B cell (primary cell): Measurements from ENCODE around the gene HOPX. TPM values are rescaled to one million over a fixed set of nuclear protein-coding genes. Genes with fewer than 3 reads are reported as not detected.

Experiments
- ATAC-seq: fragments of 200-7000 bp; cut with Tn5 transposase; one replicate; pipeline ENCODE4 v1.10.0; 2021; ENCODE audit warnings: low read depth, mild to moderate bottlenecking, moderate number of reproducible peaks, moderate library complexity
- CTCF ChIA-PET: fragments of 350-600 bp; sonication (Branson Sonifier 250); formaldehyde crosslinking; loops from one replicate; lab custom pipeline; 2021; ENCODE audit warnings: antibody characterized with exemption, inconsistent platforms; lab: Charles Lee
- POLR2A ChIA-PET: fragments of 350-600 bp; sonication (Branson Sonifier 250); formaldehyde crosslinking; loops from one replicate; lab custom pipeline; 2021; ENCODE audit warnings: antibody characterized with exemption; lab: Charles Lee
- DNase-seq: peaks from one replicate; pipeline ENCODE4 v3.0.0; 2013
- H2AFZ ChIP-seq: 2 replicates; pipeline ENCODE4 v1.6.1; 2012; ENCODE audit warnings: mild to moderate bottlenecking, low read depth, low read length; ENCODE audit not compliant: insufficient read depth, poor library complexity, severe bottlenecking
- H3K27ac ChIP-seq, 2 donors: 1 replicate in 1 of 2; 2 replicates in 1 of 2; pipeline ENCODE4 v1.5.1; 2012 to 2013; ENCODE audit warnings: low read length in 2 of 2, mild to moderate bottlenecking in 2 of 2, moderate library complexity in 1 of 2
- H3K27me3 ChIP-seq, 4 experiments: fragments of 200-600 bp in 1 of 4; sonication (generic) in 1 of 4; replicated peaks in 1 of 4; 1 replicate in 2 of 4; 2 replicates in 2 of 4; pipeline versions ENCODE4 v1.6.1 to v1.7.0; 2013 to 2016; ENCODE audit warnings: low read length in 3 of 4, mild to moderate bottlenecking in 2 of 4, mixed read lengths in 1 of 4, moderate library complexity in 1 of 4; ENCODE audit not compliant: insufficient read depth in 4 of 4, control insufficient read depth in 3 of 4; ENCODE audit errors: control extremely low read depth in 1 of 4
- H3K36me3 ChIP-seq, 2 experiments: replicated peaks in 1 of 2; 1 replicate in 1 of 2; 2 replicates in 1 of 2; pipeline versions ENCODE4 v1.6.1 to v1.7.1; 2013; ENCODE audit warnings: low read length in 1 of 2; ENCODE audit not compliant: insufficient read depth in 2 of 2, control insufficient read depth in 1 of 2; ENCODE audit errors: control extremely low read depth in 1 of 2, extremely low read depth in 1 of 2
- H3K4me1 ChIP-seq, 2 donors: fragments of 200-600 bp in 1 of 2; sonication (generic) in 1 of 2; 1 replicate in 1 of 2; 2 replicates in 1 of 2; pipeline versions ENCODE4 v1.5.1 to v1.6.1; 2013 to 2017; ENCODE audit warnings: low read length in 2 of 2; ENCODE audit not compliant: control insufficient read depth in 2 of 2, insufficient read depth in 2 of 2
- H3K4me2 ChIP-seq: replicated peaks from 2 replicates; pipeline ENCODE3; 2012; ENCODE audit warnings: mild to moderate bottlenecking, low read depth, low read length; ENCODE audit not compliant: poor library complexity, severe bottlenecking
- H3K4me3 ChIP-seq, 5 experiments: fragments of 200-600 bp in 1 of 5; sonication (generic) in 1 of 5; 1 replicate in 3 of 5; 2 replicates in 2 of 5; pipeline versions ENCODE4 v1.5.1 to v1.7.0; 2011 to 2016; ENCODE audit warnings: low read length in 4 of 5, mild to moderate bottlenecking in 4 of 5, low read depth in 2 of 5, control low read depth in 1 of 5, moderate library complexity in 1 of 5; ENCODE audit not compliant: insufficient read depth in 1 of 5; ENCODE audit errors: control extremely low read depth in 1 of 5, extremely low read depth in 1 of 5
- H3K79me2 ChIP-seq: fragments of 200-600 bp; sonication (generic); one replicate; pipeline ENCODE4 v1.6.0; 2016; ENCODE audit warnings: low read length; ENCODE audit not compliant: control insufficient read depth, insufficient read depth
- H3K9ac ChIP-seq: fragments of 200-600 bp; sonication (generic); 2 replicates; pipeline ENCODE4 v1.6.1; 2017; ENCODE audit warnings: mild to moderate bottlenecking, low read length, moderate library complexity
- H3K9me3 ChIP-seq, 3 donors: one replicate each; pipeline versions ENCODE4 v1.6.1 to v1.7.1; 2013; ENCODE audit warnings: low read length in 2 of 3; ENCODE audit not compliant: control insufficient read depth in 2 of 3, insufficient read depth in 1 of 3; ENCODE audit errors: control extremely low read depth in 1 of 3
- H4K20me1 ChIP-seq: 2 replicates; pipeline ENCODE4 v1.6.0; 2012; ENCODE audit warnings: mild to moderate bottlenecking, low read length; ENCODE audit not compliant: insufficient read depth, control insufficient read depth, poor library complexity, severe bottlenecking
- H3K27ac Mint-ChIP-seq: one replicate; pipeline ENCODE4 v1.8.0; 2021; ENCODE audit warnings: mixed read lengths
- H3K27me3 Mint-ChIP-seq: one replicate; pipeline ENCODE4 v1.8.0; 2021; ENCODE audit warnings: mixed read lengths
- H3K4me1 Mint-ChIP-seq: one replicate; pipeline ENCODE4 v1.8.0; 2021; ENCODE audit warnings: mixed read lengths
- H3K4me3 Mint-ChIP-seq: one replicate; pipeline ENCODE4 v1.8.0; 2021; ENCODE audit warnings: mixed read lengths
- H3K9me3 Mint-ChIP-seq: one replicate; pipeline ENCODE4 v1.8.0; 2022; ENCODE audit warnings: mixed read lengths; ENCODE audit not compliant: insufficient read depth
- CTCF ChIP-seq: fragments of 200-600 bp; IDR thresholded peaks from one replicate; pipeline ENCODE4 v1.8.0; 2022; ENCODE audit warnings: antibody characterized with exemption, mild to moderate bottlenecking
- EZH2 ChIP-seq: IDR thresholded peaks from 2 replicates; pipeline ENCODE4 v1.6.1; 2012; ENCODE audit warnings: borderline replicate concordance, low read depth, mild to moderate bottlenecking, moderate library complexity, low read length; ENCODE audit not compliant: insufficient read depth, poor library complexity, severe bottlenecking
- WGBS: methylation state at CpG from one replicate; pipeline ENCODE4 v1.1.5; 2013; ENCODE audit warnings: missing lambda C conversion rate; ENCODE audit not compliant: insufficient coverage; 5-methylcytosine and 5-hydroxymethylcytosine counted together
- intact Hi-C: fragments of 100-400 bp; cut with micrococcal nuclease; formaldehyde crosslinking; loops from one replicate; pipeline ENCODE4 v1.10.0; 2022
- polyA plus RNA-seq: library from polyadenylated mRNA; depleted of rRNA; stranded (reverse); fragments of >200 nt; gene quantifications from 2 replicates; pipeline ENCODE4 v1.2.3, GENCODE V29; 2012
- total RNA-seq, 2 donors: library from RNA; stranded (reverse); fragments of 120-200 nt in 1 of 2; gene quantifications; 1 replicate in 1 of 2; 2 replicates in 1 of 2; pipeline versions ENCODE4 v1.2.3 to v1.2.4, GENCODE V29; 2013 to 2022

HOPX gene
- total and polyA plus RNA-seq, 2 donors (not counting 1 experiment from before 2014, with no cell fraction given) = 7.4 to 29.2 TPM

- Mint-ChIP-seq H3K27me3 (peaks cover 8% of the 10 kb centered on the region), H3K9me3 (no peaks in the 10 kb centered on the region), H3K4me1 (peaks cover 20% of the 10 kb centered on the region), H3K4me3 (no peak overlapping the region), H3K27ac (no peak overlapping the region)
- H3K9me3 ChIP-seq = peaks cover 0 to 4% (median 0%) of the 10 kb centered on the region in 3 donors
- ATAC-seq (no peak), DNase-seq (no peak)
- H3K9ac ChIP-seq = no peak overlapping the region
- WGBS = 100% methylated on average over 1 of the region's 2 CpGs
- no peaks in the 10 kb centered on the region for H3K36me3 ChIP-seq
- no peak overlapping the region for H3K4me3 ChIP-seq
- no peaks in the 10 kb centered on the region for H4K20me1 ChIP-seq
- POLR2A ChIA-PET = no interaction called here
- CTCF ChIA-PET = no interaction called here
- H3K27me3 ChIP-seq = peaks cover 0 to 2% (median 0%) of the 10 kb centered on the region in 4 experiments
- H3K79me2 ChIP-seq = no peaks in the 10 kb centered on the region
- no peak overlapping the region for H3K4me2 ChIP-seq
- no peak for TF ChIP-seq EZH2
- no peak for TF ChIP-seq CTCF
- H2AFZ ChIP-seq = no peak overlapping the region
- intact Hi-C loops = no loop called here
- H3K27ac ChIP-seq = no peak overlapping the region
- peaks cover 14 to 16% of the 10 kb centered on the region in 2 donors for H3K4me1 ChIP-seq
These were observed 7.1 kb upstream of the HOPX start for GRCh38 chr4:56688094-56688647.

- Histone ChIP-seq H3K4me1 (peaks cover 14 to 16% of the 10 kb centered on the region in 2 donors), H3K4me3 (no peak overlapping the region), H3K9ac (peak overlapping the region; percentile 27), H3K4me2 (peak overlapping the region; percentile 30), H4K20me1 (no peaks in the 10 kb centered on the region), H3K36me3 (no peaks in the 10 kb centered on the region), H3K9me3 (peaks cover 0 to 4% (median 0%) of the 10 kb centered on the region in 3 donors), H3K27ac (peak overlapping the region in 1 of 2 donors; percentile 37), H3K79me2 (no peaks in the 10 kb centered on the region), H3K27me3 (no peaks in the 10 kb centered on the region), H2AFZ (peak overlapping the region; percentile 6)
- no peaks in the 10 kb centered on the region for H3K9me3 Mint-ChIP-seq
- ChIA-PET POLR2A (no interaction called here), CTCF (no interaction called here)
- DNase-seq (no peak), ATAC-seq (no peak)
- peak overlapping the region; percentile 58 for H3K4me3 Mint-ChIP-seq
- peaks cover 16% of the 10 kb centered on the region for H3K27me3 Mint-ChIP-seq
- no CpG with 5 or more reads among the region's 3 CpGs for WGBS
- peaks cover 24% of the 10 kb centered on the region for H3K4me1 Mint-ChIP-seq
- TF ChIP-seq CTCF (no peak), EZH2 (no peak)
- intact Hi-C loops = no loop called here
- peak overlapping the region; percentile 15 for H3K27ac Mint-ChIP-seq
These were observed 5.6 kb upstream of the HOPX start for GRCh38 chr4:56686537-56687231.
